Heart right ventricle (tissue), 16 donors: ENCODE data around the gene ZMYM2. TPM values are rescaled to one million over a fixed set of nuclear protein-coding genes. Genes with fewer than 3 reads are reported as not detected.

Experiments used
- ATAC-seq, 8 donors: fragments of 200-7000 bp; cut with Tn5 transposase; one replicate each; pipeline ENCODE4 v1.9.1; 2020; ENCODE audit warnings: mild to moderate bottlenecking in 8 of 8, moderate library complexity in 8 of 8, moderate number of reproducible peaks in 1 of 8
- DNase-seq, 2 donors: peaks; one replicate each; pipeline ENCODE4 v3.0.0-alpha.2; 2020
- H3K27ac ChIP-seq, 10 donors: fragments of 200-600 bp; sonication (generic) in 2 of 10; one replicate each; pipeline versions ENCODE4 v1.5.0 to v1.8.0; 2020 to 2022; ENCODE audit warnings: mild to moderate bottlenecking in 3 of 10
- H3K27me3 ChIP-seq, 7 donors: fragments of 200-600 bp; one replicate each; pipeline ENCODE4 v1.8.0; 2021 to 2022; ENCODE audit warnings: mild to moderate bottlenecking in 2 of 7
- H3K36me3 ChIP-seq, 9 donors: fragments of 200-600 bp; sonication (generic) in 1 of 9; one replicate each; pipeline versions ENCODE4 v1.5.0 to v1.8.0; 2020 to 2022; ENCODE audit warnings: mild to moderate bottlenecking in 2 of 9
- H3K4me1 ChIP-seq, 9 donors: fragments of 200-600 bp; sonication (generic) in 1 of 9; one replicate each; pipeline versions ENCODE4 v1.5.0 to v1.8.0; 2020 to 2022; ENCODE audit warnings: mild to moderate bottlenecking in 4 of 9
- H3K4me3 ChIP-seq, 10 donors: fragments of 200-600 bp; sonication (generic) in 2 of 10; one replicate each; pipeline versions ENCODE4 v1.5.0 to v1.8.0; 2020 to 2022; ENCODE audit warnings: mild to moderate bottlenecking in 7 of 10, moderate library complexity in 2 of 10
- H3K9me3 ChIP-seq, 11 donors: fragments of 200-600 bp in 10 of 11; sonication (generic) in 2 of 11; one replicate each; pipeline versions ENCODE4 v1.5.0 to v1.8.0; 2013 to 2022; ENCODE audit warnings: mild to moderate bottlenecking in 2 of 11, control low read depth in 1 of 11, moderate library complexity in 1 of 11
- CTCF ChIP-seq, 9 donors: fragments of 200-600 bp; sonication (generic) in 2 of 9; IDR thresholded peaks; one replicate each; pipeline versions ENCODE4 v1.5.0 to v1.8.0; 2021 to 2022; ENCODE audit warnings: antibody characterized with exemption in 9 of 9, mild to moderate bottlenecking in 5 of 9, moderate library complexity in 1 of 9
- WGBS, 2 donors: extraction: QIAGEN DNeasy Blood & Tissue Kit; methylation state at CpG; one replicate each; pipeline ENCODE4 v1.1.7; 2013; ENCODE audit warnings: inconsistent platforms in 1 of 2; 5-methylcytosine and 5-hydroxymethylcytosine counted together
- intact Hi-C, 10 donors: fragments of 100-400 bp; cut with DNase I; formaldehyde crosslinking; loops; one replicate each; pipeline versions ENCODE4 v1.11.1 to v1.14.2; 2022
- polyA plus RNA-seq, 2 donors: library from polyadenylated mRNA; stranded (reverse); fragments of 200-250 nt; gene quantifications; one replicate each; pipeline ENCODE4 v1.2.3, GENCODE V29; 2013
- total RNA-seq, 10 donors: library from RNA; stranded (reverse); fragmentation: NEBNext Ultra II Directional in 3 of 10; extraction: Animal tissue kit (Norgen Biotek cat#: 25700) in 3 of 10; gene quantifications; one replicate each; pipeline versions ENCODE4 v1.2.1 to v1.2.4, GENCODE V29; 2021 to 2023
- donor health status: Arrhythmogenic right ventricular cardiomyopathy.
- donor health status: ischemic (EF 13 %, LVEDD 7.1; RV severe dilation, severe dysfunction).
- donor health status: healthy with polysubstance abuse.
- donor health status: DM: no; HTN: yes; CAD: no.
- donor health status: DM: no; HTN: no; CAD: no.
- donor health status: ischemic (EF 25% LVEDD 6.9; RV normal size, moderate dysfunction).
- donor health status: ischemic (EF 25% LVEDD 5.7; RV mildly dilated, moderate dysfunction).
- donor health status: healthy.
- donor health status: DM: yes; HTN: yes; CAD: no.
- donor health status: Ischemic cardiomyopathy.
- donor health status: ischemic (EF 35%, LVEDD 5.7; RV mildly dilated, moderate dysfunction).
- donor health status: nonischemic (EF 11% LVEDD 7.7; RV severe dilation, severe dysfunction).
- donor health status: DM: yes; HTN: yes; CAD: no.
- donor health status: PGD.
- donor health status: ischemic (EF 29% LVEDD 5.4; RV normal size, mild dysfunction).
- donor health status: nonischemic (EF 23%, LVEDD 6.1; RV moderate dilation, normal function).

ZMYM2 gene
- total and polyA plus RNA-seq, 12 donors = 9.2 to 68.5 (median 49.9) TPM

GRCh38 chr13:20106742-20107141 is 148.2 kb downstream of the ZMYM2 start:
- ATAC-seq (no peak), DNase-seq (no peak)
- intact Hi-C loops = no loop called here
- TF ChIP-seq CTCF (IDR thresholded peaks at IDR 0.05) = no peak
- Histone ChIP-seq H3K36me3 (no peaks in the 10 kb centered on the region), H3K4me1 (peaks cover 0 to 11% (median 5%) of the 10 kb centered on the region in 9 donors), H3K4me3 (no peak overlapping the region), H3K27me3 (peaks cover 0 to 30% (median 13%) of the 10 kb centered on the region in 7 donors), H3K9me3 (no peaks in the 10 kb centered on the region), H3K27ac (no peak overlapping the region)
- 12 to 29% methylated on average over 4 of the region's 4 CpGs for WGBS, 2 donors

DNA sequence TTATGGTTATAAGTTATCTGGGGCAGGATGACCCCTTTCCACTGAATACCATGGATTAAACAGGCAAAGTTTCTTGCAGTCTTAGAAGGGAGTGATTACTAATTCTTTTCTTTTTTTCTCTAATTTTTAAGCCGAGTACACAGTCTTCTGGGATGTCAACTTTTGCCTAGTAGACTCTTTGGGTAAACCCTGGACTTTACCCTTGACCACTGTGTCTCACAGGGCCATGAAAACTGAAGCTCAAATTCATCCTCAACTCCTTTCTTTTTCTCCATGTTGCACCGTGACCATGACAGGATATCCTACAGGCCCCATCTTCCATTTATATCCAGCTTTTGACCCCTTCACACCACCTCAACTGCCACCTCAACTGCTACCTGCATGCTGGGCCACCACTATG is 150.5 kb downstream of the ZMYM2 start:
- TF ChIP-seq CTCF (IDR thresholded peaks at IDR 0.05) = no peak
- Histone ChIP-seq H3K4me1 (peaks cover 0 to 6% (median 0%) of the 10 kb centered on the region in 9 donors), H3K36me3 (no peaks in the 10 kb centered on the region), H3K4me3 (no peak overlapping the region), H3K27me3 (peaks cover 0 to 10% (median 7%) of the 10 kb centered on the region in 7 donors), H3K9me3 (no peaks in the 10 kb centered on the region), H3K27ac (no peak overlapping the region)
- ATAC-seq (no peak), DNase-seq (no peak)
- 76 to 78% methylated on average over 2 of the region's 2 CpGs for whole genome bisulfite sequencing, 2 donors
- intact Hi-C loops = no loop called here

GRCh38 chr13:20114066-20114610 is 155.6 kb downstream of the ZMYM2 start:
- intact Hi-C loops = loop anchor here in 1 of 10 donors (2.0 kb wide), 1 partner anchor 25 kb away; no protein-coding TSS in a partner anchor
- H3K4me1 ChIP-seq = peaks cover 0 to 14% (median 3%) of the 10 kb centered on the region in 9 donors
- no peak overlapping the region for H3K27ac ChIP-seq
- 76 to 89% methylated on average over 10 of the region's 10 CpGs for WGBS, 2 donors
- no peaks in the 10 kb centered on the region for H3K36me3 ChIP-seq
- H3K9me3 ChIP-seq = no peaks in the 10 kb centered on the region
- ATAC-seq (no peak), DNase-seq (no peak)
- H3K4me3 ChIP-seq = no peak overlapping the region
- peaks cover 0 to 4% (median 0%) of the 10 kb centered on the region in 7 donors for H3K27me3 ChIP-seq
- no peak for TF ChIP-seq CTCF (IDR thresholded peaks at IDR 0.05)

GRCh38 chr13:20116213-20116612 is 157.7 kb downstream of the ZMYM2 start:
- no peak for DNase-seq
- Histone ChIP-seq H3K4me3 (no peak overlapping the region), H3K9me3 (no peaks in the 10 kb centered on the region), H3K4me1 (peaks cover 0 to 23% (median 5%) of the 10 kb centered on the region in 9 donors), H3K27me3 (peaks cover 0 to 4% (median 0%) of the 10 kb centered on the region in 7 donors), H3K27ac (no peak overlapping the region), H3K36me3 (no peaks in the 10 kb centered on the region)
- intact Hi-C loops = no loop called here
- TF ChIP-seq CTCF (IDR thresholded peaks at IDR 0.05) = no peak
- no peak for ATAC-seq
- 82 to 85% methylated on average over 6 of the region's 6 CpGs for WGBS, 2 donors
